ENCODE measurements around the gene CNGA3. TPM values are rescaled to one million over a fixed set of nuclear protein-coding genes. Genes with fewer than 3 reads are reported as not detected.
"Not testable (repeated sequence)": the region's sequence is repeated elsewhere in the genome, so short reads cannot be mapped to it uniquely, and the experiment has no call there.

Gene CNGA3
- polyA plus RNA-seq, 2 of the 4 experiments (the other 2 are of a cell fraction), result not detected

DNA sequence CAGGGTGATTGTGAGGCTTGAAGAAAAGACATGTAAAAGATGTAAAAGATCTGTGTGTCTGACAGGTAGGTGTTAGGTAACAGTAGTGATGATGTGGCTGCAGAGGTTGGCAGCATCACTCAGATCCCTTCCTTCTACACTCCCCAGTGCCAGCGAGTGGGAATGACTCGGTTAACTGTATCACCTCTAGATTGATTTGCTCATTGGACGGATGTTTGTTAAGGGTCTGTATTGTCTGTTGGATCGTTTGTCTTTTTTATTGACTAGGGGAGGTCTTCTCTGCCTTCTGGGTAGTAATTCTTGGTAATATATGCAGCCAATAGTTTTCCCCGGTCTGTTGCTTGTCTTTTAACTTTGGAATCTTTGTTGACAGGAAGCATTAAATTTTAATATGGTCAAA is 44.8 kb upstream of the CNGA3 start:
- no peak for DNase-seq (ENCODE audit: low read depth in 1 of 2, low spot score in 1 of 2)
- H3K9me3 ChIP-seq, result no peaks in the 10 kb centered on the region
- H3K4me2 ChIP-seq, result no peak overlapping the region
- 23% methylated on average over 5 of the region's 5 CpGs for WGBS (ENCODE audit: missing lambda C conversion rate)
- FAIRE-seq, result no peak
- H3K4me1 ChIP-seq, result no peaks in the 10 kb centered on the region
- TF ChIP-seq POLR2AphosphoS2 (conservative IDR thresholded peaks at IDR 0.05; ENCODE audit: low read length) (no peak), NPAS2 (CRISPR knock-in tag; IDR thresholded peaks at IDR 0.05; ENCODE audit: borderline replicate concordance) (no peak), RNF2 (IDR thresholded peaks at IDR 0.05; ENCODE audit: borderline replicate concordance, low read depth) (no peak)
- no peak for ATAC-seq
- no peak overlapping the region for H3K27ac ChIP-seq
- POLR2A ChIA-PET, result no interaction called here
- H3K4me3 ChIP-seq, result no peak overlapping the region
- CTCF ChIA-PET, result no interaction called here

DNA sequence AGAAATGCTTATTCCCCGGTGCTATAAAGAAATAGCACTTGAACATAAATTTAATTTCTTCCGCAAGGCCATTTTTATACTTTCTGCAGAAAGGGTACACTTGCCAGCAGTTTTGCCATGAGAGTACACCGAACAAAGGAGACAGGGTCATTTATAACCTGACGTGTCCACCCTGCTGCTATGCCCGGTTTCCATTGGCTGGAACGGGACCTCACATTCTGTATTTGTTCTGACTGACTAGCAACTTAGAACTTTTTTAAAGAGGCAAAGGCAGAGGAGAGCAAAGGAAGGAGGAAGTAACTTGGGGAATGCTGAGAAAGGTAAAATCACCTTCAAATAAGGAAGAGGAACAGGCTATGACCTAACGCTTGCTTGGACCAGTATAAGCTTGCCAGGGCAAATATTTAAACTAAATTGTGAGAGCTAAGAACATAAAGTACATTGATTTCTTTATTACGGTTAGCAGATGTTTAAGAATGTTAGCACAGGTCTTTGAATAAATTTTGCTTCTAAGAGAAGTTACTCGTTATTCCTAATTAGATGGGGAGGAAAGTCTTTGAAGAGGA is 39.0 kb upstream of the CNGA3 start:
- CTCF ChIA-PET, result interaction anchor here (1.1 to 1.2 kb wide), 2 partner anchors 26 to 607 kb away, joined by 3 read pairs; no protein-coding TSS in a partner anchor
- H3K9me3 ChIP-seq; FAIRE-seq; H3K27ac ChIP-seq; H3K4me2 ChIP-seq; POLR2A ChIA-PET; H3K4me1 ChIP-seq; DNase-seq (ENCODE audit: low read depth in 1 of 2, low spot score in 1 of 2); H3K4me3 ChIP-seq; ATAC-seq: not testable (repeated sequence)
- WGBS (ENCODE audit: missing lambda C conversion rate), result 46% methylated on average over 9 of the region's 9 CpGs

DNA sequence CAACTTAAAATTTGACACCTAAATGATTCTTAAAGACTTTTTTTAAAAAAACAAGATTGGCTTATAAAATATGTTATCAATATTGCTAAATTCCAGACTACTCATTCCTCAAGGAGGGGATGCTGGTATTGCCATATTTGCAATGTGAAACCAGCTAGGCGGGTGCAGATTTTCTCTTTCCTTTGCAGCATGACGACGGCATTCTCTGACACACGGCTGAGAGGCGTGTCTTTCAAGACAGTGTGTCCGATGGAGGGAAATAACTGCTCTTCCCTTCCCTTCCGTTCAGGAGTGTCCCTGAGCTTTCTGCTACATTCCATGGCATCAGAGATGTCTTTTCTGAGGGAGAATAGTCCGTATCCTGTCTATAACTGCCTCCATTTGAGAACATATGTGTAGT is 38.2 kb upstream of the CNGA3 start:
- FAIRE-seq, result no peak
- no peak for ATAC-seq
- POLR2A ChIA-PET, result no interaction called here

DNA sequence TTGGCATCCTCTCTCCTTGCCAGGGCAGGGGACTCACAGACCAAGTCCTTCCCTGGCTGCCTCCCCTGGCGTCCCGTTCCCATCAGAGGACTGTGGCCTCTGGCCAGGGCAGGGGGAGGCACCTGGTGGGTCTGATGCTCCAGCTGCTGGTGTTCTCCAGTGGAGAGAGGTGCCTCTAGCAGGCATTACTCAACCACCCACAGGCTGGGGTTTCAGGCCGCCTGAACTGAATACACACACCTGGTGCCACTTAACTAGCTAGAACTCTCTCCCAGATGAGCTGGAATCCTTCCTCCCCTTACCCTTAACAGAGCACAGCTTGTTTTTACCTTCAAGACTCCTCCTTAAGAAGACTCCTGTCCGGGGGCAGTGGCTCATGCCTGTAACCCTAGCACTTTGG is 37.7 kb upstream of the CNGA3 start:
- no peak overlapping the region for H3K27ac ChIP-seq
- H3K4me1 ChIP-seq, result no peaks in the 10 kb centered on the region
- WGBS (ENCODE audit: missing lambda C conversion rate), result 13% methylated on average over 2 of the region's 4 CpGs
- POLR2A ChIA-PET, result no interaction called here
- H3K4me3 ChIP-seq, result no peak overlapping the region
- no peaks in the 10 kb centered on the region for H3K9me3 ChIP-seq
- FAIRE-seq (no peak), ATAC-seq (no peak), DNase-seq (ENCODE audit: low read depth in 1 of 2, low spot score in 1 of 2) (no peak)
- no peak for TF ChIP-seq HOXB5 (CRISPR knock-in tag; IDR thresholded peaks at IDR 0.05)
- TF ChIP-seq JUNB (IDR thresholded peaks at IDR 0.05), result no peak
- no peak for TF ChIP-seq SREBF2 (IDR thresholded peaks at IDR 0.05)
- CTCF ChIA-PET, result interaction anchor here (1.2 kb wide), 1 partner anchor 608 kb away, joined by 3 read pairs; no protein-coding TSS in a partner anchor
- no peak overlapping the region for H3K4me2 ChIP-seq

More for the DNA sequence above, 38.2 kb upstream of the CNGA3 start:
- no peak overlapping the region for H3K4me2 ChIP-seq
- TF ChIP-seq TFCP2L1 (CRISPR knock-in tag; IDR thresholded peaks at IDR 0.05), result no peak
- TF ChIP-seq BHLHE40 (IDR thresholded peaks at IDR 0.05; ENCODE audit: low read depth, low read length), result no peak
- TF ChIP-seq HEYL (CRISPR knock-in tag; IDR thresholded peaks at IDR 0.05), result no peak
- no peak for TF ChIP-seq CBX2 (IDR thresholded peaks at IDR 0.05; ENCODE audit: borderline replicate concordance, low read depth)
- no peak for TF ChIP-seq RARB (CRISPR knock-in tag; IDR thresholded peaks at IDR 0.05)
- no peak for TF ChIP-seq NPAS2 (CRISPR knock-in tag; IDR thresholded peaks at IDR 0.05; ENCODE audit: borderline replicate concordance)
- TF ChIP-seq PHF8 (IDR thresholded peaks at IDR 0.05; ENCODE audit: borderline replicate concordance, low read depth), result no peak
- TF ChIP-seq RFX5 (IDR thresholded peaks at IDR 0.05), result no peak
- TF ChIP-seq JUNB (IDR thresholded peaks at IDR 0.05), result no peak
- TF ChIP-seq NFE2L2 (conservative IDR thresholded peaks at IDR 0.05; ENCODE audit: low read length), result no peak
- no peak for TF ChIP-seq BCL3 (IDR thresholded peaks at IDR 0.05)
- no peak for TF ChIP-seq ZNF302 (CRISPR knock-in tag; IDR thresholded peaks at IDR 0.05)
- H3K4me3 ChIP-seq, result no peak overlapping the region
- no peaks in the 10 kb centered on the region for H3K4me1 ChIP-seq
- WGBS (ENCODE audit: missing lambda C conversion rate), result 40% methylated on average over 8 of the region's 8 CpGs
- CTCF ChIA-PET, result interaction anchor here (1.2 kb wide), 1 partner anchor 608 kb away, joined by 3 read pairs; no protein-coding TSS in a partner anchor
- no peak for DNase-seq (ENCODE audit: low read depth in 1 of 2, low spot score in 1 of 2)
- H3K27ac ChIP-seq, result no peak overlapping the region
- H3K9me3 ChIP-seq, result no peaks in the 10 kb centered on the region

DNA sequence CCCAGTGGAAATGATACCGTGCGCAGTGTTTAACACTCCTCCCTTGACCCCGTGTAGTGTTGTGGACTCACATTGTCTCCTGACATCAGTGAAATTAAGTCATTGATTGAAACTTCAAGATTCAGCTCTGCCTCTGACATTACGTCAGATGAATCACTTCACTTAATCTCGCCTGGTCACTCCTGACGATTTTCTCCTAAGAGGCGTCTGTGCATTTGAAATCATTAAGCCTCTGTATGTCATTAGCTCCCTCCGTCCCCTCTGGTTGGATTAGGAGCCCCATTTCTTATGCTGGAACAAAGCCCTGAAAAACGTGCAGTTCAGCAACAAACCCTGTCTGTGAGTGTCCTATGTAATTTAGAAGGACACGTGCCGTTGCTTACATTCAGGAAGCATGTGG is 36.7 kb upstream of the CNGA3 start:
- no peak for ATAC-seq
- 41% methylated on average over 11 of the region's 11 CpGs for WGBS (ENCODE audit: missing lambda C conversion rate)

More for the DNA sequence above, 36.7 kb upstream of the CNGA3 start:
- H3K9me3 ChIP-seq, result no peaks in the 10 kb centered on the region
- TF ChIP-seq HDAC2 (IDR thresholded peaks at IDR 0.05) (no peak), CHD4 (IDR thresholded peaks at IDR 0.05; ENCODE audit: borderline replicate concordance) (no peak), CBX8 (IDR thresholded peaks at IDR 0.05) (no peak), PHF8 (IDR thresholded peaks at IDR 0.05; ENCODE audit: borderline replicate concordance, low read depth) (no peak), TFCP2L1 (CRISPR knock-in tag; IDR thresholded peaks at IDR 0.05) (no peak), NPAS2 (CRISPR knock-in tag; IDR thresholded peaks at IDR 0.05; ENCODE audit: borderline replicate concordance) (no peak), HEYL (CRISPR knock-in tag; IDR thresholded peaks at IDR 0.05) (no peak), EHF (CRISPR knock-in tag; IDR thresholded peaks at IDR 0.05) (no peak), FOSL2 (IDR thresholded peaks at IDR 0.05) (no peak), FOSL2 (CRISPR knock-in tag; IDR thresholded peaks at IDR 0.05) (no peak), ZNF302 (CRISPR knock-in tag; IDR thresholded peaks at IDR 0.05) (no peak), CHD2 (IDR thresholded peaks at IDR 0.05; ENCODE audit: low read length, partially characterized antibody) (no peak), SREBF2 (IDR thresholded peaks at IDR 0.05) (no peak), NFE2L2 (conservative IDR thresholded peaks at IDR 0.05; ENCODE audit: low read length) (no peak)
- TF ChIP-seq, protein P1, sequence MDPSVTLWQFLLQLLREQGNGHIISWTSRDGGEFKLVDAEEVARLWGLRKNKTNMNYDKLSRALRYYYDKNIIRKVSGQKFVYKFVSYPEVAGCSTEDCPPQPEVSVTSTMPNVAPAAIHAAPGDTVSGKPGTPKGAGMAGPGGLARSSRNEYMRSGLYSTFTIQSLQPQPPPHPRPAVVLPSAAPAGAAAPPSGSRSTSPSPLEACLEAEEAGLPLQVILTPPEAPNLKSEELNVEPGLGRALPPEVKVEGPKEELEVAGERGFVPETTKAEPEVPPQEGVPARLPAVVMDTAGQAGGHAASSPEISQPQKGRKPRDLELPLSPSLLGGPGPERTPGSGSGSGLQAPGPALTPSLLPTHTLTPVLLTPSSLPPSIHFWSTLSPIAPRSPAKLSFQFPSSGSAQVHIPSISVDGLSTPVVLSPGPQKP (IDR thresholded peaks at IDR 0.05; ENCODE audit: low read depth, low read length), result no peak
- TF ChIP-seq, protein P2, sequence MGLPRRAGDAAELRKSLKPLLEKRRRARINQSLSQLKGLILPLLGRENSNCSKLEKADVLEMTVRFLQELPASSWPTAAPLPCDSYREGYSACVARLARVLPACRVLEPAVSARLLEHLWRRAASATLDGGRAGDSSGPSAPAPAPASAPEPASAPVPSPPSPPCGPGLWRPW (IDR thresholded peaks at IDR 0.05), result no peak
- no peak for FAIRE-seq
- POLR2A ChIA-PET, result no interaction called here
- H3K4me3 ChIP-seq, result no peak overlapping the region
- H3K4me1 ChIP-seq, result no peaks in the 10 kb centered on the region
- H3K27ac ChIP-seq, result no peak overlapping the region
- no peak for DNase-seq (ENCODE audit: low read depth in 1 of 2, low spot score in 1 of 2)
- H3K4me2 ChIP-seq, result no peak overlapping the region
- CTCF ChIA-PET, result no interaction called here
